SU-DHL-6 (cell line): Measurements from ENCODE around the gene ADAMTS4.

Source experiments
- EZH2phosphoT487 ChIP-seq: fragments of 200-600 bp; sonication (generic), shearing (Covaris generic); conservative IDR thresholded peaks from 2 replicates; pipeline ENCODE4 v1.6.1; 2018; ENCODE audit warnings: mild to moderate bottlenecking, antibody characterized with exemption, low read length, moderate library complexity, mixed read lengths
- TF ChIP-seq, protein P1 (sequence below): fragments of 200-600 bp; sonication (generic); IDR thresholded peaks from one replicate; pipeline ENCODE4 v1.5.1; 2017; ENCODE audit warnings: antibody characterized with exemption, mild to moderate bottlenecking, low read length, moderate library complexity; ENCODE audit not compliant: insufficient read depth, poor library complexity, severe bottlenecking

DNA sequence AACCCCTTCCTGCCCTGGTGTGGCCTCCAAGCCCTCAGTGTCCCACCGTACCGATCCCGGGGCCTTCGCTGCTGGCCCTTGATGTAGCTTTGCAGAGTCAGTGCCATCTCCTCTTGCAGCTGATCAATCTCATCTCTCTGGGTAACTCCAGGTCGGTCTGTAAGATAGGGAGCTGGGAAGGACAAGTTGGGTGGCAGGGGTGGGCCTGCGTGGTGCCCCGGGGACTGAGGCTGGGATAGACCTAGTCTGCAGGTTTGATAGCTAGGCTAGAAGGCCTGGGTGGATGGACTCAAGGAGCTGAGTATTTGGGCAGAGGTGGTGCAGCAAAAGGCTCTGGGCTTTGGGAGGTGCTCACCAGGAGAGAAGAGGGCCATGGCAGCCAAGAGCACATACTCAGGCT lies 31.9 kb upstream of the ADAMTS4 start:
- TF ChIP-seq, protein P1, sequence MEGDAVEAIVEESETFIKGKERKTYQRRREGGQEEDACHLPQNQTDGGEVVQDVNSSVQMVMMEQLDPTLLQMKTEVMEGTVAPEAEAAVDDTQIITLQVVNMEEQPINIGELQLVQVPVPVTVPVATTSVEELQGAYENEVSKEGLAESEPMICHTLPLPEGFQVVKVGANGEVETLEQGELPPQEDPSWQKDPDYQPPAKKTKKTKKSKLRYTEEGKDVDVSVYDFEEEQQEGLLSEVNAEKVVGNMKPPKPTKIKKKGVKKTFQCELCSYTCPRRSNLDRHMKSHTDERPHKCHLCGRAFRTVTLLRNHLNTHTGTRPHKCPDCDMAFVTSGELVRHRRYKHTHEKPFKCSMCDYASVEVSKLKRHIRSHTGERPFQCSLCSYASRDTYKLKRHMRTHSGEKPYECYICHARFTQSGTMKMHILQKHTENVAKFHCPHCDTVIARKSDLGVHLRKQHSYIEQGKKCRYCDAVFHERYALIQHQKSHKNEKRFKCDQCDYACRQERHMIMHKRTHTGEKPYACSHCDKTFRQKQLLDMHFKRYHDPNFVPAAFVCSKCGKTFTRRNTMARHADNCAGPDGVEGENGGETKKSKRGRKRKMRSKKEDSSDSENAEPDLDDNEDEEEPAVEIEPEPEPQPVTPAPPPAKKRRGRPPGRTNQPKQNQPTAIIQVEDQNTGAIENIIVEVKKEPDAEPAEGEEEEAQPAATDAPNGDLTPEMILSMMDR: no peak
- TF ChIP-seq EZH2phosphoT487: no peak
